Measurements from ENCODE around the gene ERI3. TPM values are rescaled to one million over a fixed set of nuclear protein-coding genes. Genes with fewer than 3 reads are reported as not detected.
A peak's percentile ranks its signal among the peaks of the same experiment; 100 is the strongest.

The ERI3 gene, protein sequence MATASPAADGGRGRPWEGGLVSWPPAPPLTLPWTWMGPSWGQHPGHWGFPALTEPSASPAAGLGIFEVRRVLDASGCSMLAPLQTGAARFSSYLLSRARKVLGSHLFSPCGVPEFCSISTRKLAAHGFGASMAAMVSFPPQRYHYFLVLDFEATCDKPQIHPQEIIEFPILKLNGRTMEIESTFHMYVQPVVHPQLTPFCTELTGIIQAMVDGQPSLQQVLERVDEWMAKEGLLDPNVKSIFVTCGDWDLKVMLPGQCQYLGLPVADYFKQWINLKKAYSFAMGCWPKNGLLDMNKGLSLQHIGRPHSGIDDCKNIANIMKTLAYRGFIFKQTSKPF
- 74.7 to 76.1 TPM (median 75.2 TPM) in 3 replicates for total RNA-seq (2021)
- Bru-seq, nascent RNA = percentile 78 among the genes with signal in this experiment
- long read RNA-seq, experiment 1, transcript ERI3-201 (9 exons, 1,684 nt) = major isoform, 104 of 372 reads
- long read RNA-seq, experiment 1, partial matches to known transcripts = 122 of 372 reads
- long read RNA-seq, experiment 1, other reads (novel, unspliced or antisense) = 145 of 372 reads
- long read RNA-seq, experiment 2, transcript ERI3-201 (9 exons, 1,684 nt) = major isoform, 12 of 100 reads
- long read RNA-seq, experiment 2, partial matches to known transcripts = 42 of 100 reads
- long read RNA-seq, experiment 2, other reads (novel, unspliced or antisense) = 46 of 100 reads
- long read RNA-seq, experiment 3, partial matches to known transcripts = 107 of 224 reads
- long read RNA-seq, experiment 3, other reads (novel, unspliced or antisense) = 114 of 224 reads

DNA sequence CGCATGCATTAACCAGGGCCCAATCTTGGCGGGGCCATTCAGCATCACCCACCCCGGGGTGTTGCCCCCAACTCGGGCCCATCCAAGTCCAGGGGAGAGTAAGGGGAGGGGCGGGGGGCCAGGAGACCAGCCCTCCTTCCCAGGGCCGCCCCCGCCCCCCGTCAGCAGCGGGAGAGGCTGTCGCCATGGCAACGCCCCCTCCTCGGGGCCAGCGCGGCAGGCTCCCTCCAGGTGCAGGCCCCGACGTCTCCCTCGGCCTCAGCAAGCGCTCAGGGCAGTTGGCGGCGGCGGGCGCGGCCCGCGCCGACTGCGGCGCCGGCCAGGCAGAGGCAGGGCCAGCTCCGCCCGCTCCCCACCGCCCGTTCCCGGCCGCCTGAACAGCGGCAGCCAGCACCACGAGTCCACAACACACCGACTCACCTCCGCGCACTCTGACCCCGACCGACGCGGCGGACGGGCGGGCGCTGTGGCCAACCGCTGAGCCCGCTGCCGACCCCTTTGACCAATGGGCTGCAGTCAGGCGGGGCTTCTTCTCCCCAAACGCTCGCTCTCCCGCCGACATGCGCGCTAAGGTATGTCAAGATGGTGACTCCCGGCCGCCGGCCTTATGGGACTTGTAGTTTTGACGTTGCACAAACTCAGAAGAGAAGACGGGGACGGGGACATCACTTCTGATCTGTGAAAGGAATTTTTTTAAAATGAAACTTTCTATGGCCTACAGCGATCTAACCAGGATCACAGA, at the start of gene ERI3:
TSS of gene ERI3 (minus strand) at position 418 of the 742 bp plus-strand sequence. CDS start at position 187, 231 bp downstream.
- H3K4me1 Mint-ChIP-seq = peaks cover 44% of the 10 kb centered on the region
- CTCF ChIA-PET = interaction anchor here (0.6 to 0.8 kb wide), 3 partner anchors 23 to 825 kb away, joined by 3 read pairs; no protein-coding TSS in a partner anchor
- POLR2A ChIA-PET = interaction anchor here (0.6 kb wide), 1 partner anchor 277 kb away, joined by 3 read pairs; no protein-coding TSS in a partner anchor
- TF ChIP-seq EMX1 (CRISPR knock-in tag; IDR thresholded peaks at IDR 0.05) (no peak), FOXJ3 (CRISPR knock-in tag; IDR thresholded peaks at IDR 0.05; ENCODE audit: borderline replicate concordance) (no peak), JAZF1 (CRISPR knock-in tag; IDR thresholded peaks at IDR 0.05) (no peak), ZNF317 (CRISPR knock-in tag; IDR thresholded peaks at IDR 0.05; ENCODE audit: borderline replicate concordance, low read depth) (no peak), NFYB (CRISPR knock-in tag; conservative IDR thresholded peaks at IDR 0.05; ENCODE audit: low read depth) (peak; percentile 95), FOXP1 (CRISPR knock-in tag; IDR thresholded peaks at IDR 0.05; ENCODE audit: borderline replicate concordance) (peak; percentile 91), RELA (CRISPR knock-in tag; IDR thresholded peaks at IDR 0.05; ENCODE audit: borderline replicate concordance) (no peak), SP1 (CRISPR knock-in tag; conservative IDR thresholded peaks at IDR 0.05) (peak; percentile 75; the same call in 1 of the 2 replicates), NR1H2 (CRISPR knock-in tag; IDR thresholded peaks at IDR 0.05) (no peak), ZNF138 (CRISPR knock-in tag; conservative IDR thresholded peaks at IDR 0.05) (no peak), FOXK1 (CRISPR knock-in tag; IDR thresholded peaks at IDR 0.05) (peak; percentile 94), ZNF423 (CRISPR knock-in tag; IDR thresholded peaks at IDR 0.05) (no peak), MYBL2 (CRISPR knock-in tag; IDR thresholded peaks at IDR 0.05) (no peak), SMAD3 (CRISPR knock-in tag; IDR thresholded peaks at IDR 0.05; ENCODE audit: borderline replicate concordance) (no peak), ZNF416 (CRISPR knock-in tag; IDR thresholded peaks at IDR 0.05) (no peak), CREM (CRISPR knock-in tag; IDR thresholded peaks at IDR 0.05) (peak; percentile 89)
- TF ChIP-seq, protein P1, sequence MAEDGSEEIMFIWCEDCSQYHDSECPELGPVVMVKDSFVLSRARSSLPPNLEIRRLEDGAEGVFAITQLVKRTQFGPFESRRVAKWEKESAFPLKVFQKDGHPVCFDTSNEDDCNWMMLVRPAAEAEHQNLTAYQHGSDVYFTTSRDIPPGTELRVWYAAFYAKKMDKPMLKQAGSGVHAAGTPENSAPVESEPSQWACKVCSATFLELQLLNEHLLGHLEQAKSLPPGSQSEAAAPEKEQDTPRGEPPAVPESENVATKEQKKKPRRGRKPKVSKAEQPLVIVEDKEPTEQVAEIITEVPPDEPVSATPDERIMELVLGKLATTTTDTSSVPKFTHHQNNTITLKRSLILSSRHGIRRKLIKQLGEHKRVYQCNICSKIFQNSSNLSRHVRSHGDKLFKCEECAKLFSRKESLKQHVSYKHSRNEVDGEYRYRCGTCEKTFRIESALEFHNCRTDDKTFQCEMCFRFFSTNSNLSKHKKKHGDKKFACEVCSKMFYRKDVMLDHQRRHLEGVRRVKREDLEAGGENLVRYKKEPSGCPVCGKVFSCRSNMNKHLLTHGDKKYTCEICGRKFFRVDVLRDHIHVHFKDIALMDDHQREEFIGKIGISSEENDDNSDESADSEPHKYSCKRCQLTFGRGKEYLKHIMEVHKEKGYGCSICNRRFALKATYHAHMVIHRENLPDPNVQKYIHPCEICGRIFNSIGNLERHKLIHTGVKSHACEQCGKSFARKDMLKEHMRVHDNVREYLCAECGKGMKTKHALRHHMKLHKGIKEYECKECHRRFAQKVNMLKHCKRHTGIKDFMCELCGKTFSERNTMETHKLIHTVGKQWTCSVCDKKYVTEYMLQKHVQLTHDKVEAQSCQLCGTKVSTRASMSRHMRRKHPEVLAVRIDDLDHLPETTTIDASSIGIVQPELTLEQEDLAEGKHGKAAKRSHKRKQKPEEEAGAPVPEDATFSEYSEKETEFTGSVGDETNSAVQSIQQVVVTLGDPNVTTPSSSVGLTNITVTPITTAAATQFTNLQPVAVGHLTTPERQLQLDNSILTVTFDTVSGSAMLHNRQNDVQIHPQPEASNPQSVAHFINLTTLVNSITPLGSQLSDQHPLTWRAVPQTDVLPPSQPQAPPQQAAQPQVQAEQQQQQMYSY (CRISPR knock-in tag; IDR thresholded peaks at IDR 0.05) = no peak
- TF ChIP-seq, protein P2, sequence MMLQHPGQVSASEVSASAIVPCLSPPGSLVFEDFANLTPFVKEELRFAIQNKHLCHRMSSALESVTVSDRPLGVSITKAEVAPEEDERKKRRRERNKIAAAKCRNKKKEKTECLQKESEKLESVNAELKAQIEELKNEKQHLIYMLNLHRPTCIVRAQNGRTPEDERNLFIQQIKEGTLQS (CRISPR knock-in tag; conservative IDR thresholded peaks at IDR 0.05) = no peak
- TF ChIP-seq, protein P3, sequence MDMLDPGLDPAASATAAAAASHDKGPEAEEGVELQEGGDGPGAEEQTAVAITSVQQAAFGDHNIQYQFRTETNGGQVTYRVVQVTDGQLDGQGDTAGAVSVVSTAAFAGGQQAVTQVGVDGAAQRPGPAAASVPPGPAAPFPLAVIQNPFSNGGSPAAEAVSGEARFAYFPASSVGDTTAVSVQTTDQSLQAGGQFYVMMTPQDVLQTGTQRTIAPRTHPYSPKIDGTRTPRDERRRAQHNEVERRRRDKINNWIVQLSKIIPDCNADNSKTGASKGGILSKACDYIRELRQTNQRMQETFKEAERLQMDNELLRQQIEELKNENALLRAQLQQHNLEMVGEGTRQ (CRISPR knock-in tag; IDR thresholded peaks at IDR 0.05) = peak; percentile 27; the same call in 1 of the 2 replicates
- TF ChIP-seq, protein P4, sequence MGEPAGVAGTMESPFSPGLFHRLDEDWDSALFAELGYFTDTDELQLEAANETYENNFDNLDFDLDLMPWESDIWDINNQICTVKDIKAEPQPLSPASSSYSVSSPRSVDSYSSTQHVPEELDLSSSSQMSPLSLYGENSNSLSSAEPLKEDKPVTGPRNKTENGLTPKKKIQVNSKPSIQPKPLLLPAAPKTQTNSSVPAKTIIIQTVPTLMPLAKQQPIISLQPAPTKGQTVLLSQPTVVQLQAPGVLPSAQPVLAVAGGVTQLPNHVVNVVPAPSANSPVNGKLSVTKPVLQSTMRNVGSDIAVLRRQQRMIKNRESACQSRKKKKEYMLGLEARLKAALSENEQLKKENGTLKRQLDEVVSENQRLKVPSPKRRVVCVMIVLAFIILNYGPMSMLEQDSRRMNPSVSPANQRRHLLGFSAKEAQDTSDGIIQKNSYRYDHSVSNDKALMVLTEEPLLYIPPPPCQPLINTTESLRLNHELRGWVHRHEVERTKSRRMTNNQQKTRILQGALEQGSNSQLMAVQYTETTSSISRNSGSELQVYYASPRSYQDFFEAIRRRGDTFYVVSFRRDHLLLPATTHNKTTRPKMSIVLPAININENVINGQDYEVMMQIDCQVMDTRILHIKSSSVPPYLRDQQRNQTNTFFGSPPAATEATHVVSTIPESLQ (CRISPR knock-in tag; IDR thresholded peaks at IDR 0.05) = no peak
- TF ChIP-seq, protein P5, sequence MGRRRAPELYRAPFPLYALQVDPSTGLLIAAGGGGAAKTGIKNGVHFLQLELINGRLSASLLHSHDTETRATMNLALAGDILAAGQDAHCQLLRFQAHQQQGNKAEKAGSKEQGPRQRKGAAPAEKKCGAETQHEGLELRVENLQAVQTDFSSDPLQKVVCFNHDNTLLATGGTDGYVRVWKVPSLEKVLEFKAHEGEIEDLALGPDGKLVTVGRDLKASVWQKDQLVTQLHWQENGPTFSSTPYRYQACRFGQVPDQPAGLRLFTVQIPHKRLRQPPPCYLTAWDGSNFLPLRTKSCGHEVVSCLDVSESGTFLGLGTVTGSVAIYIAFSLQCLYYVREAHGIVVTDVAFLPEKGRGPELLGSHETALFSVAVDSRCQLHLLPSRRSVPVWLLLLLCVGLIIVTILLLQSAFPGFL (CRISPR knock-in tag; IDR thresholded peaks at IDR 0.05; ENCODE audit: borderline replicate concordance) = no peak
- TF ChIP-seq, protein P6, sequence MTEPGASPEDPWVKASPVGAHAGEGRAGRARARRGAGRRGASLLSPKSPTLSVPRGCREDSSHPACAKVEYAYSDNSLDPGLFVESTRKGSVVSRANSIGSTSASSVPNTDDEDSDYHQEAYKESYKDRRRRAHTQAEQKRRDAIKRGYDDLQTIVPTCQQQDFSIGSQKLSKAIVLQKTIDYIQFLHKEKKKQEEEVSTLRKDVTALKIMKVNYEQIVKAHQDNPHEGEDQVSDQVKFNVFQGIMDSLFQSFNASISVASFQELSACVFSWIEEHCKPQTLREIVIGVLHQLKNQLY (CRISPR knock-in tag; IDR thresholded peaks at IDR 0.05) = no peak
- TF ChIP-seq, protein P7, sequence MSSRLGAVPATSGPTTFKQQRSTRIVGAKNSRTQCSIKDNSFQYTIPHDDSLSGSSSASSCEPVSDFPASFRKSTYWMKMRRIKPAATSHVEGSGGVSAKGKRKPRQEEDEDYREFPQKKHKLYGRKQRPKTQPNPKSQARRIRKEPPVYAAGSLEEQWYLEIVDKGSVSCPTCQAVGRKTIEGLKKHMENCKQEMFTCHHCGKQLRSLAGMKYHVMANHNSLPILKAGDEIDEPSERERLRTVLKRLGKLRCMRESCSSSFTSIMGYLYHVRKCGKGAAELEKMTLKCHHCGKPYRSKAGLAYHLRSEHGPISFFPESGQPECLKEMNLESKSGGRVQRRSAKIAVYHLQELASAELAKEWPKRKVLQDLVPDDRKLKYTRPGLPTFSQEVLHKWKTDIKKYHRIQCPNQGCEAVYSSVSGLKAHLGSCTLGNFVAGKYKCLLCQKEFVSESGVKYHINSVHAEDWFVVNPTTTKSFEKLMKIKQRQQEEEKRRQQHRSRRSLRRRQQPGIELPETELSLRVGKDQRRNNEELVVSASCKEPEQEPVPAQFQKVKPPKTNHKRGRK (CRISPR knock-in tag; IDR thresholded peaks at IDR 0.05; ENCODE audit: borderline replicate concordance) = no peak

More for the DNA sequence above, at the start of gene ERI3:
- H3K27ac Mint-ChIP-seq = peak within 1 kb of the TSS; percentile 76
- H3K27me3 Mint-ChIP-seq (ENCODE audit: low read depth) = peaks cover 3% of the 10 kb centered on the region; the same call in 1 of the 2 replicates
- ATAC-seq = peak; percentile 99
- no peaks in the 10 kb centered on the region for H3K9me3 Mint-ChIP-seq
- H3K4me3 Mint-ChIP-seq = peak within 1 kb of the TSS; percentile 79
- DNase-seq (ENCODE audit: low spot score) = peak; percentile 97
- peaks cover 3% of the 10 kb centered on the region; the same call in 1 of the 2 replicates for H3K36me3 Mint-ChIP-seq

All from WTC11 (cell line).